ENCODE results near the gene KCNAB2.

Gene KCNAB2

GRCh38 chr1:6094801-6095505, 49.3 kb downstream of the KCNAB2 start:
- no peak for DNase-seq (ENCODE audit: low read depth in 2 of 2, low spot score in 1 of 2)

GRCh38 chr1:6095511-6096242, 50.0 kb downstream of the KCNAB2 start:
- no peak for DNase-seq (ENCODE audit: low read depth in 2 of 2, low spot score in 1 of 2)

GRCh38 chr1:6096243-6097116, 50.8 kb downstream of the KCNAB2 start:
- DNase-seq (ENCODE audit: low read depth in 2 of 2, low spot score in 1 of 2), result no peak

DNA sequence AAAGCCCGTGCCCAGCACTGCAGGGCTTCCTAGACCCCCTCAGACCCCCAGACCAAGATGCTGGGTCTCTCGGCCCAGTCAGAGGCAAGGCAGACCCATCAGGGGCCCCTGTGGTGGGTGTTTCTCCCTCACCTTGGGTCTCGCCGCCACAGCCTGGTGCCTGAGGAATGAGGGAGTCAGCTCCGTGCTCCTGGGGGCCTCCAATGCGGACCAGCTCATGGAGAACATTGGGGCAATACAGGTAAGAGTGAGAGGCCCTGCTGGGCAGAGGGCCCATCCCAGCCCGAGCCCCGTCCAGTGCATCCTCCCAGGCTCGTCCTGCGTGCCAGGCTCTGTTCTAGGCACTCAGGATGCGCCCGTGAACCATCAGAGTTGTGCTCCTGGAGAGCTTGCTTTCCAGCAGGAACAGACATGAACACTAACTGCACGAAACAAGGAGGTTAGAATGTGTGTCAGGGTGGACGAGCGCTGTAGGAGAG, 51.5 kb downstream of the KCNAB2 start:
- no peak for DNase-seq (ENCODE audit: low read depth in 2 of 2, low spot score in 1 of 2)

GRCh38 chr1:6097824-6098223, 52.1 kb downstream of the KCNAB2 start:
- DNase-seq (ENCODE audit: low read depth in 2 of 2, low spot score in 1 of 2), result no peak

GRCh38 chr1:6098303-6099215, 52.9 kb downstream of the KCNAB2 start:
- DNase-seq (ENCODE audit: low read depth in 2 of 2, low spot score in 1 of 2), result no peak

DNA sequence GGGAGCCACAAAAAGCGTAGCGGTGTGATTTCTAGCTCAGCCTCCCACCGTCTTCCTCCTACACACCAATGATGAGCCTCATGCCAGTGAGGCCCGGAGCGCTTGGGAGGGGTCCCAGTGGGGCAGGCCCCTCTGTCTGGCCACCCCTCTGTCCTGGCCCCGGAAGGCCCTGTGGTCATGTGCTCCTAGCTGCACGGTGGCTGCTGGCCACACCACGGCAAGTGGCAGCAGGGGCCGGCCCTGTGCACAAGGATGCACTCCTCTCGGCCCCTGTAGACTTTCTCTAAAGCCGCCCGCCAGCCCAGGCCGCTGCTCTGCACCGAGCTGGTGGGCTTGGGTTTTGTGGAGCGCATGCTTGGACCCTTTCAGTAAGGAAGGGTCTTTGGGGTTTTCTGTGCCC, 53.6 kb downstream of the KCNAB2 start:
- DNase-seq (ENCODE audit: low read depth in 2 of 2, low spot score in 1 of 2), result no peak

DNA sequence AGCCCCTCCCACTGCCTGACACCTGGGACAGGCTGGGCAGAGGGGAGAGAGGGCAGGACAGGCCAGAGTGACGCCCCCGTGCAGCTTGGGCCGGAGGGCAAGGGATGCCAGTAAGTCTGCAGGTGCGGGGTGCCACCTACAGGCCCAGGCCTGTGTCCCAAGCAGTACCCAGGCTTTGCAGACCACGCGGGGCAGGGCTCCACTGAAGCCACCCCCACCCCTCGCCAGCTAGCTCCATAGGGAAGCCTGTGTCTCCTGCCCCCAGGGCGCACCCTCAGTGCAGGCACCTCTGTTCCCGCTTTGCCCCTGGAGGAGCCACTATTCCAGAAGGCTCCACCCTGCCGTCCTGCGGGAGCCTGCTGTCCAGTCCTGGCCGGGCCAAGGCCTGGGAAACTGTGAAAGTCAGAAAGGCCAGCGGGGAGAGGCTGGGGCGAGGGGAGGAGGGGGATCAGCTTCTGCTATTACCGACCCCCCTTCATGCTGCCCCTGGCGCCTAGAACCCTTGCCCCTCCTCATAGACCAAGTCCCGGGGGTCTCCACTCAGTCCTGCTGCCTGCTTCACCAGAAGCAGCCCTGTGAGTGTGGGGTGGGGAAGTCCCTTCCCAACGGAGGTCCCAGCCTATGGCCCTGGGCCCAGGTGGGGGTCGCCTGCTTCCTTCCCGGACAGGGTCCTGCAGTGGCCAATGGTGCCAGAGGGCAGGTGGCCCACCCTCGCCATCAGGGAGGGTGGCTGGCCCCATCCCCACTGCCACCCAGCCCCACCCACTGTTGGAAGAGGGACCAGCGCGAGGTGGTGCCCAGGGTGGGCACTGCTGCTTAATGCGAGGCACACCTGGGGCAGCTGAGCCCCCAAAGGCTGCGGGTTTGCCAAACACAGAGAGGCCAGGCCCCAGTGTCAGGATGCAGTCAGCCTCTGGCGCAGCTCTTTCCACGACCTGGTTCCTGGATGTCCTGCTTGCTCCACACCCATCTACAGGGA, 54.4 kb downstream of the KCNAB2 start:
- DNase-seq (ENCODE audit: low read depth in 2 of 2, low spot score in 1 of 2), result no peak

- no peak for DNase-seq (ENCODE audit: low read depth in 2 of 2, low spot score in 1 of 2)
Measured at GRCh38 chr1:6100861-6101783, 55.4 kb downstream of the KCNAB2 start.

DNA sequence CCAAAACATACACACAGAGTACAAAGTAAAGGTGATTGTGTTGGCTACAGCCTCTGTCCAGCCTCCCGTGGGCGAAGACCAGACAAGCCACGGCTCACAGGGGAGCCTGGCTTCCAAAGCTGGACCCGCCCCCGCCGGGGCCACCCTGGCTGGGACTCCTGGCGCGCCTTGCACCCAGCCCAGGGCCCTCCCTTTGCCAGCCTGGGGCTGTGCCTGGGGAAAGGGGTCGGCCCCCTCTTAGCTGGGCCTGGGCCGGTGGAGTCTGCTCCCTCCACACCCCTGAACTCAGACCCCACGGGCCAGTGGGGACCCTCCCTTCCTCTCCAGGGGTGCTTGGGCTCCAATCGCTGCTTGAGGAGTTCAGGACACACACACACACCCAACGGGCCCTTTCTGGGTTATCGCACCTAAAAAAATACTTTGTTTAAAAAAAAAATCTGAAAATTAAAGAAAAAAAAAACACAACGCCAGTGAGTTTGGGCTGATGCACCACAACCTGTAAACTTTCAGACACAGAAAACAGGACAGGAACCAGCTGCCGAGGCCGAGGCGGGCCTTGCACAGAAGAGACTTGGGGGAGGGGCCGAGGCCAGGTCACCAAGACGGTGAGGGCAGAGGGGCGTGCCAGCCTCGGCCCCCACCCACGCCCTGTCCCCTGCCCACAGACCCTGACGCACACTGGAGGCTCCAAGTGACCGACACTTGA, 56.3 kb downstream of the KCNAB2 start:
- no peak for DNase-seq (ENCODE audit: low read depth in 2 of 2, low spot score in 1 of 2)

DNA sequence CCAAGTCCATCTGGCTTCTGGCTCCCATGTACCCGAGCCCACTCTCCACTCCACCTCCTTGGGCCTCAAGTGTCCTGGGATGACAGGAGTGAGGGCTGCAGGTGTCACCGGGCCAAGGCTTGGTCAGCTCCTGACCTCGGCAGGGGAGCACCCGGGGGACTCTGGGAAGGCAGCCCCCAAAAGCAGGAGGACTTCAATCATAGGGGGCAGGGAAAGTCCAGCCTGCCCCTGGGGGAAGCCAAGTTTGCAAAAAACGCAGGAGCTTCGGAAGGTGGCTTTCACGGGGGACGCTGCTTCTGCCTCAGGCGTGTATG, 56.8 kb downstream of the KCNAB2 start:
- no peak for DNase-seq (ENCODE audit: low read depth in 2 of 2, low spot score in 1 of 2)

DNA sequence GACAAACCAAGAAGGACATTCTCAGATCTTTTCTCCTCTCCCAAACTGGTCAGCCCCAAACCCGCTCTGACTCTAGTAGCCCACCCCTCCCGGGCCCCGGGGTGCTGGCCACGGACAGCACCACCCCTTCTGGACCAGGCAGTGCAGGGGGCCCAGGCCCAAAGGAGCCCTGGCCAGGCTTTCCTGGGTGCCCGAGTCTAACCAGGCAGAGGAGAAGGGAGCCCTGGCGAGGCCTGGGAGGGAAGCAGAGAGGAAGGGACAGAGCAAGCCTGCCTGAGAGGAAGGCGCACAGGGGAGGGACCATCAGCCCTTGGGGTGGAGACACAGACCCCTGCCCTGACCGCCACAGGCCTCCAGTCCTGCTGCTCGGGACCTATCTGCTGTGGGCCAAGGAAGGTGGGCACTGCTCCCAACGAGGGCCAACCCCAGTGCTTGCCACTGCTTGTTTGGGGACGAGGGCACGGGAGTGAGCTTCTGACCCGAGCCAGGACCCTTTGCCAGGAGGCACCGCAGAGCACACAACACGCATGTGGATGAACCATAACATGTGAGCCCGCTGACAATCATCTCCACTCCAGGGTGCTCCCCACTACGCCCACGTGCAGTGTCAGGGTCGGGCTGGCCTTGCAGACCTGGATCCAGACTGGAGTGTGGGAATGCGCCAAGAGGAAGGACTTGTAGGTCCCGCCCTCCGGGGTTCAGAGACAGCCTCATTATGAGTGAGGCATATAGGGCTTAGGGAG, 57.6 kb downstream of the KCNAB2 start:
- DNase-seq (ENCODE audit: low read depth in 2 of 2, low spot score in 1 of 2), result no peak

DNA sequence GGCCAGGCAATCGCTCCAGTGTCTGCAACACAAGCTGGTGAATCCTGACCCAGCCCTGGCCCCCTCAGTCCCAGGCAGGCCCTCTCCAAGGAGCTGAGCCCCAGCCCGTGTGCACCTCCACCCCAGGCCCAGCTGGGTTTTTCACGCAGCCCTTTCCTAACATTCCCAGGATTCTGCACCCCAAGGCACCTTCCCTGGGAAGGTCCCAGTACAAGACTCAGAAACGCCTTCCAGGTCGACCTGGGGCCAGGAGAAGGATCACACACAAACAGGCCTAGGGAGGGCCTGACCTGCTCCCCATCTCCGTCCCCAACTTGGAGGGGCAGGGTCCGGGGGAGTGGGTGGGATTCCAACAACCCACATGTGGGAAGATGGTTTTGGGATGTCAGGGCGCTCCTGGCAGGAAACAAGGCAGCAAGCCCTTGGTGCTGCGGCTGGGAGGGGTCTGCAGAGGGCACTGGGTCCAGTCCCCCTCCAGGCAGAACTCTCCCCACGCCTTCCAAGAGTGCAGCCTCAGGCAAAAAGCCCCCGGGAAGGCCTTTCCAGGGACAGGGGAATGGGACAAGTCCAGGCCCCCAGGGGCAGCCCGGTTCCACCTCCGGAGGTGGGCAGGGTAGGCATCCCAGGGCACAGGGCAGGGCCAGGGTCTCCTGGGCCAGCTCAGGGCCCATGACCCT, 58.3 kb downstream of the KCNAB2 start:
- DNase-seq (ENCODE audit: low read depth in 2 of 2, low spot score in 1 of 2), result no peak

DNA sequence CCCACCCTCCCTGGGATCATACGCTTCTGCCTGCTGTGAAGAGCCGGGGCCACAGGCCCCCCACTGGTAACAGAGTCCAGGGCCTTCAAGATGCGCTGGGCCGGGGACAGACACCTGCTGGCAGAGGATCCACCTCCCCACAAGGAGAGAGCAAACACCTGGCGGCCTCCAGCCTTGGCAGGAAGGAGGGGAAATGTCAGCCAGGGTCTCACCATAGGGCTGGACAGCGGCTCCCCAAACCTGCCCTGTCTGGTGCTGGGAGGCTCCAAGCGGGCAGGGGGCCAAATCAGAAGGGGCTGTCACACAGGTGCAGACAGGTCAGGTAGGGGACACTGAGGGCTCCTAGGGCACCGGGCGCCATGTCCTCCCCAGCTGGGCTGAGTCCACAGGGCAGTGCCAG, 58.9 kb downstream of the KCNAB2 start:
- DNase-seq (ENCODE audit: low read depth in 2 of 2, low spot score in 1 of 2), result no peak

GRCh38 chr1:6105218-6105679, 59.6 kb downstream of the KCNAB2 start:
- DNase-seq (ENCODE audit: low read depth in 2 of 2, low spot score in 1 of 2), result no peak

DNA sequence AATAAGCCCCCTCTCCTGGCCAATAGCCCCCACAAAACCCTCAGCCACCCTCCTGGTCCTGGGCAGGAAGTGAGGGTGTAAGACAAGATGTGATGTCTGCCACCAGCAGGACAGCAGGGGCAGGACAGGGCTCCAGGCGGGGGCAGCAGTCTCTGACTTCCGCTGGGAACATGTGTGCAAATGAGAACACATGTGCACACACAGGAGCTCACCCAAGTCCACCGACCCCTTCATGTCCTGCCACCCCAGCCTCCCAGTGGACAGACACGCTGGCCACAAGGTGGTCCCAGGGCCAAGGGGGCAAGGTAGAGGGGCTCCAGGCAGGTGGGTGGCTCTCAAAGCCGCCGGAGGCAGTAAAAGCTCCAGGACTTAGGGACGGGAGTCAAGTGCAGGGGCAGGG, 60.1 kb downstream of the KCNAB2 start:
- no peak for DNase-seq (ENCODE audit: low read depth in 2 of 2, low spot score in 1 of 2)

DNA sequence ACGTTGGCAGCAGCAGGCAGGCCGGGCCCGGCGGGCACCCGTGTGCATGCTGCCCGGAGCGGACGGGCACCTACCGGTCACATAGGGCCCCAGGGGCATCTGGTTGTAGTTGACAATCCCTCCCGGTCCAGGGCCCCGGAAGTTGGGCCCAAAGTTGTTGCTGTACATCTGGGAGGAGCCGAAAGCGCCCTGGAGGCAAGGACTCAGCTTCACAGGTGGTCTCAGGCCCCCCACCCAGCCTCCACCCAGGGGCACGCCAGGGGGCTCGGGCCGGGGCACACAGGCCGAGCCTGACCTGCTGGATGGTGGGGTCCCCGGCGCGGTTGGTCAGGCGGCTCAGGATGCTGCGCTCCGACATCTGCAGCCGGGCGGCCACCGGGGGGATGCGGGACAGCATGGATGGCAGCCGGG, 60.6 kb downstream of the KCNAB2 start:
- DNase-seq (ENCODE audit: low read depth in 2 of 2, low spot score in 1 of 2), result no peak
